DMS153 treated with DMSO at 0.1 percent for 48 hours (cell line): ENCODE data around the gene LRPPRC.
A peak's percentile ranks its signal among the peaks of the same experiment; 100 is the strongest.
"Not testable (repeated sequence)": the region's sequence is repeated elsewhere in the genome, so short reads cannot be mapped to it uniquely, and the experiment has no call there.

ENCODE experiments used
- DNase-seq: peaks from one replicate; lab custom pipeline; 2025; ENCODE audit not compliant: unreplicated experiment; lab: John Stamatoyannopoulos, UW

The LRPPRC gene

GRCh38 chr2:43911136-43911790 is 84.5 kb downstream of the LRPPRC start:
- not testable (repeated sequence) for DNase-seq

- DNase-seq = no peak
Observed at GRCh38 chr2:43906448-43907109, 89.2 kb downstream of the LRPPRC start.

- no peak for DNase-seq
Observed at GRCh38 chr2:43905871-43906270, 89.9 kb downstream of the LRPPRC start.

- DNase-seq = no peak
Observed at GRCh38 chr2:43905371-43905803, 90.4 kb downstream of the LRPPRC start.

- DNase-seq = no peak
Observed at GRCh38 chr2:43899589-43899988, 96.2 kb downstream of the LRPPRC start.

GRCh38 chr2:43898838-43899346 is 96.9 kb downstream of the LRPPRC start:
- DNase-seq = no peak

- peak; percentile 78 for DNase-seq
Observed at GRCh38 chr2:43898134-43898837, 97.5 kb downstream of the LRPPRC start.

- peak; percentile 18 for DNase-seq
Observed at GRCh38 chr2:43897492-43897891, 98.3 kb downstream of the LRPPRC start.

GRCh38 chr2:43896906-43897305 is 98.9 kb downstream of the LRPPRC start:
- DNase-seq = no peak

- no peak for DNase-seq
Observed at GRCh38 chr2:43894743-43895142, 101.0 kb downstream of the LRPPRC start.

- no peak for DNase-seq
Observed at GRCh38 chr2:43890855-43891254, 104.9 kb downstream of the LRPPRC start.

GRCh38 chr2:43889416-43889815 is 106.4 kb downstream of the LRPPRC start:
- no peak for DNase-seq

GRCh38 chr2:43887176-43887575 is 108.6 kb downstream of the LRPPRC start:
- DNase-seq = no peak

GRCh38 chr2:43885132-43885632 is 110.6 kb downstream of the LRPPRC start:
- no peak for DNase-seq

- no peak for DNase-seq
Observed at GRCh38 chr2:43884689-43885088, 111.1 kb downstream of the LRPPRC start.

- no peak for DNase-seq
Observed at GRCh38 chr2:43882312-43882711, 113.5 kb downstream of the LRPPRC start.

GRCh38 chr2:43880952-43881351 is 114.8 kb downstream of the LRPPRC start:
- no peak for DNase-seq

- no peak for DNase-seq
Observed at GRCh38 chr2:43880471-43880870, 115.3 kb downstream of the LRPPRC start.

GRCh38 chr2:43879261-43879660 is 116.5 kb downstream of the LRPPRC start:
- no peak for DNase-seq

GRCh38 chr2:43877782-43878464 is 117.9 kb downstream of the LRPPRC start:
- peak; percentile 81 for DNase-seq

GRCh38 chr2:43874776-43875451 is 120.9 kb downstream of the LRPPRC start:
- DNase-seq = no peak
